ENCODE measurements around the gene TPSG1.
"Not testable (repeated sequence)": the region's sequence is repeated elsewhere in the genome, so short reads cannot be mapped to it uniquely, and the experiment has no call there.

DNA sequence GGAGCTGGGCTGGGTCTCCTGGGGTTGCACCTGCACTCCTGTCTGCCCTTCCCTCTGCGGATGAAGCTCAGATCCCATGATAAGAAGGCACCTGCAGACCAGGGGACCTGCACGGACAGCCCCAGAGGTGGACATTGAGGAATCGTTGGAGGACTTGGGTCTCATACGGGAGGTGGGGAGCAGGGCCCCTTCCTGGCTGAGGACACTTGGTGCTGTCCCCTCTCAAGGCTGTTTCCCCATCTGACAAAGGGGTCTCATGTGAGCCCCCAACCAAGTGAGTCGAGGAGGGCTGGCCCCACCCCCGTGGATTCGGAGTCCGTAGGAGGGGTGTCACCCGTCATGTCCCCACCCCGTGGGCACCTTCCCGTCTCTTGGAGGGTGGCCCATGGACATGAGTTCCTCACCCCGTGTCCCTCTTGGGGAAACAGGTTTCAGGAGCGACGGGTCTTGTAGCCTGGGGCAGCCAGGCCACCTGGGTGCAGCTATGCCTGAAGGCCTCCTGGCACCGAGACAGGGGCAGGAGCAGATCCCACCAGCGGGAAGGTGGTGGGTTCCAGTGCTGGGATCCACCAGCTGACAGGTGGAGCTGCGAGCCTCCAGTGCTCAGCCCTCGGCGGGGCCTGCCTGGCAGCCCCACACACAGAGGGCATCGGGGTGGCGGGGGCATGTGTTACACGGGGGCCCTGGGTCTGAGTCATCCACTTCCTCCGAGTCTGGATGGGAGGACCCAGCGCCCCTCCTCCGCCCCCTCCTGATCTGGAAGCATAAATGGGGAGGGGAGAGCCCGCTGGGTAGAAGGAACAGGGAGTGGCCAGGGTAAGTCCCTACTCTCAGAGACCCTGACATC, 30.4 kb upstream of the TPSG1 start, which contains the start of gene TPSD1:
- TF ChIP-seq, protein P1, sequence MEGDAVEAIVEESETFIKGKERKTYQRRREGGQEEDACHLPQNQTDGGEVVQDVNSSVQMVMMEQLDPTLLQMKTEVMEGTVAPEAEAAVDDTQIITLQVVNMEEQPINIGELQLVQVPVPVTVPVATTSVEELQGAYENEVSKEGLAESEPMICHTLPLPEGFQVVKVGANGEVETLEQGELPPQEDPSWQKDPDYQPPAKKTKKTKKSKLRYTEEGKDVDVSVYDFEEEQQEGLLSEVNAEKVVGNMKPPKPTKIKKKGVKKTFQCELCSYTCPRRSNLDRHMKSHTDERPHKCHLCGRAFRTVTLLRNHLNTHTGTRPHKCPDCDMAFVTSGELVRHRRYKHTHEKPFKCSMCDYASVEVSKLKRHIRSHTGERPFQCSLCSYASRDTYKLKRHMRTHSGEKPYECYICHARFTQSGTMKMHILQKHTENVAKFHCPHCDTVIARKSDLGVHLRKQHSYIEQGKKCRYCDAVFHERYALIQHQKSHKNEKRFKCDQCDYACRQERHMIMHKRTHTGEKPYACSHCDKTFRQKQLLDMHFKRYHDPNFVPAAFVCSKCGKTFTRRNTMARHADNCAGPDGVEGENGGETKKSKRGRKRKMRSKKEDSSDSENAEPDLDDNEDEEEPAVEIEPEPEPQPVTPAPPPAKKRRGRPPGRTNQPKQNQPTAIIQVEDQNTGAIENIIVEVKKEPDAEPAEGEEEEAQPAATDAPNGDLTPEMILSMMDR (conservative IDR thresholded peaks at IDR 0.05; ENCODE audit: low read depth in 2 of 2) = not testable (repeated sequence)
- TF ChIP-seq POLR2AphosphoS5 (IDR thresholded peaks at IDR 0.05; ENCODE audit: low read depth); CREB1 (CRISPR knock-in tag; IDR thresholded peaks at IDR 0.05; ENCODE audit: low read depth); EZH2phosphoT487 (IDR thresholded peaks at IDR 0.05; ENCODE audit: unreplicated experiment); EZH2 (IDR thresholded peaks at IDR 0.05; ENCODE audit: low read depth, unreplicated experiment); NANOG (IDR thresholded peaks at IDR 0.05; ENCODE audit: borderline replicate concordance); JUNB (IDR thresholded peaks at IDR 0.05; ENCODE audit: unreplicated experiment); ZNF114 (CRISPR knock-in tag; IDR thresholded peaks at IDR 0.05): not testable (repeated sequence)
- TF ChIP-seq, protein P2, sequence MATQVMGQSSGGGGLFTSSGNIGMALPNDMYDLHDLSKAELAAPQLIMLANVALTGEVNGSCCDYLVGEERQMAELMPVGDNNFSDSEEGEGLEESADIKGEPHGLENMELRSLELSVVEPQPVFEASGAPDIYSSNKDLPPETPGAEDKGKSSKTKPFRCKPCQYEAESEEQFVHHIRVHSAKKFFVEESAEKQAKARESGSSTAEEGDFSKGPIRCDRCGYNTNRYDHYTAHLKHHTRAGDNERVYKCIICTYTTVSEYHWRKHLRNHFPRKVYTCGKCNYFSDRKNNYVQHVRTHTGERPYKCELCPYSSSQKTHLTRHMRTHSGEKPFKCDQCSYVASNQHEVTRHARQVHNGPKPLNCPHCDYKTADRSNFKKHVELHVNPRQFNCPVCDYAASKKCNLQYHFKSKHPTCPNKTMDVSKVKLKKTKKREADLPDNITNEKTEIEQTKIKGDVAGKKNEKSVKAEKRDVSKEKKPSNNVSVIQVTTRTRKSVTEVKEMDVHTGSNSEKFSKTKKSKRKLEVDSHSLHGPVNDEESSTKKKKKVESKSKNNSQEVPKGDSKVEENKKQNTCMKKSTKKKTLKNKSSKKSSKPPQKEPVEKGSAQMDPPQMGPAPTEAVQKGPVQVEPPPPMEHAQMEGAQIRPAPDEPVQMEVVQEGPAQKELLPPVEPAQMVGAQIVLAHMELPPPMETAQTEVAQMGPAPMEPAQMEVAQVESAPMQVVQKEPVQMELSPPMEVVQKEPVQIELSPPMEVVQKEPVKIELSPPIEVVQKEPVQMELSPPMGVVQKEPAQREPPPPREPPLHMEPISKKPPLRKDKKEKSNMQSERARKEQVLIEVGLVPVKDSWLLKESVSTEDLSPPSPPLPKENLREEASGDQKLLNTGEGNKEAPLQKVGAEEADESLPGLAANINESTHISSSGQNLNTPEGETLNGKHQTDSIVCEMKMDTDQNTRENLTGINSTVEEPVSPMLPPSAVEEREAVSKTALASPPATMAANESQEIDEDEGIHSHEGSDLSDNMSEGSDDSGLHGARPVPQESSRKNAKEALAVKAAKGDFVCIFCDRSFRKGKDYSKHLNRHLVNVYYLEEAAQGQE (IDR thresholded peaks at IDR 0.05; ENCODE audit: unreplicated experiment) = not testable (repeated sequence)

All from GM23338 (cell line).